H1 (cell line): ENCODE measurements around the gene SYP. TPM values are rescaled to one million over a fixed set of nuclear protein-coding genes. Genes with fewer than 3 reads are reported as not detected.
A peak's percentile ranks its signal among the peaks of the same experiment; 100 is the strongest.

Source experiments
- ASH2L ChIP-seq: fragments of 200-600, 300-600 bp; sonication (generic); IDR thresholded peaks from one replicate; pipeline ENCODE4 v1.7.1; 2017; ENCODE audit warnings: low read length
- ATF3 ChIP-seq: IDR thresholded peaks from 2 replicates; pipeline ENCODE4 v1.6.1; 2011; ENCODE audit warnings: low read depth, mild to moderate bottlenecking, low read length; ENCODE audit not compliant: insufficient read depth
- BACH1 ChIP-seq: IDR thresholded peaks from 2 replicates; pipeline ENCODE4 v1.6.1; 2012; ENCODE audit warnings: low read length, improper control_type of control experiment
- CHD7 ChIP-seq: fragments of 300-600 bp; sonication (generic); IDR thresholded peaks from 2 replicates; pipeline ENCODE4 v1.7.1; 2012; ENCODE audit warnings: low read length, moderate library complexity, mild to moderate bottlenecking, inconsistent platforms; ENCODE audit not compliant: insufficient replicate concordance
- CTBP2 ChIP-seq: IDR thresholded peaks from 2 replicates; pipeline ENCODE4 v1.7.0; 2011; ENCODE audit warnings: borderline replicate concordance, mild to moderate bottlenecking, moderate library complexity, mixed read lengths, low read length; ENCODE audit not compliant: insufficient read depth, insufficient read length
- POU5F1 ChIP-seq: IDR thresholded peaks from 2 replicates; pipeline ENCODE4 v1.6.1; 2011; ENCODE audit warnings: low read depth, mild to moderate bottlenecking, low read length, moderate library complexity
- RFX5 ChIP-seq: IDR thresholded peaks from 2 replicates; pipeline ENCODE4 v1.6.1; 2011; ENCODE audit warnings: low read depth, low read length, improper control_type of control experiment, borderline replicate concordance
- SIX5 ChIP-seq: IDR thresholded peaks from 2 replicates; pipeline ENCODE4 v1.6.1; 2011; ENCODE audit warnings: mild to moderate bottlenecking, low read depth, low read length
- SP1 ChIP-seq: IDR thresholded peaks from 2 replicates; pipeline ENCODE4 v1.6.1; 2011; ENCODE audit warnings: low read depth, low read length
- SP2 ChIP-seq: IDR thresholded peaks from 2 replicates; pipeline ENCODE4 v1.6.1; 2012; ENCODE audit warnings: mild to moderate bottlenecking, low read length, inconsistent platforms
- polyA plus RNA-seq, 7 experiments: library from polyadenylated mRNA; depleted of rRNA in 3 of 7; stranded (reverse) in 5 of 7; unstranded in 2 of 7; fragments of >200 nt in 5 of 7; fragments of 200-250 nt in 2 of 7; gene quantifications; 1 replicate in 5 of 7; 2 replicates in 1 of 7; 4 replicates in 1 of 7; pipeline versions ENCODE4 v1.2.1 to v1.2.3, GENCODE V29; 2011 to 2013; ENCODE audit warnings: missing spikeins in 2 of 7, mixed read lengths in 2 of 7
- total RNA-seq: library from RNA; stranded (reverse); fragmentation: NEBNext Ultra II Directional; extraction: Animal tissue kit (Norgen Biotek cat#: 25700); gene quantifications from 2 replicates; pipeline ENCODE4 v1.2.1, GENCODE V29; 2021

The SYP gene
- total and polyA plus RNA-seq, 2 of the 8 experiments (the other 6 are each of a cell fraction or from before 2014, with no cell fraction given) = 4.3 to 10.8 TPM

- no peak for TF ChIP-seq CHD7
- peak; percentile 40 for TF ChIP-seq CTBP2
- TF ChIP-seq POU5F1 = no peak
- no peak for TF ChIP-seq SP2
- TF ChIP-seq ATF3 = no peak
- TF ChIP-seq BACH1 = no peak
- TF ChIP-seq SIX5 = no peak
- TF ChIP-seq ASH2L = no peak
- TF ChIP-seq SP1 = 0 out of 2 replicates have a peak, but pooled peaks have one; percentile 18
- no peak for TF ChIP-seq RFX5
Measured at GRCh38 chrX:49199906-49200771, at the start of gene SYP (continued).
